ENCODE data around the gene CLSTN2. TPM values are rescaled to one million over a fixed set of nuclear protein-coding genes. Genes with fewer than 3 reads are reported as not detected.

The CLSTN2 gene
- total RNA-seq, 1 donor from 2014 or later, result 65.0 TPM

DNA sequence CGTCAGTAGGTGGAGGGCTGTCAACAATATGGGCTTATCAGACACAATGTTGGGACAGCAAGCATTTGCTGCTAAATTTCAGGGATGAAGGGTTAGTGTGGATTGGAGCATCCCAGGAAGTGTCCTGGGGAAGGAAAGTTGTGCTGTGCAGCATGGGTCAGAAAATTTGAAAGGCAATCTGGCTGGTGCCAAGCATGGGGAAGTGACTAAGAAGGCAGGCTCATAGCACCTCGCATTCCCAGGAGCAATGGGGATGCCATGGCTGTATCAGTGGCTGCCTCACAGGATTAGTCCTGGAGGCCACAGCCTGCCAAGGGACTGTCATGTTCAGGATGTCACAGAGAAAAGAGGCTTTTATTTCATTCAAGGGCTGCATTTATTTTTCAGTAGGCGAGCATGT lies 420.5 kb downstream of the CLSTN2 start:
- H3K4me1 Mint-ChIP-seq (ENCODE audit: low read depth), result no peaks in the 10 kb centered on the region
- H3K9me3 Mint-ChIP-seq (ENCODE audit: low read depth), result no peaks in the 10 kb centered on the region
- no peak overlapping the region for H3K27ac Mint-ChIP-seq (ENCODE audit: unreplicated experiment)
- H3K36me3 Mint-ChIP-seq (ENCODE audit: low read depth), result no peaks in the 10 kb centered on the region
- H3K27me3 Mint-ChIP-seq (ENCODE audit: low read depth), result no peaks in the 10 kb centered on the region
- no peak overlapping the region for H3K4me3 Mint-ChIP-seq (ENCODE audit: unreplicated experiment)
- DNase-seq (ENCODE audit: low spot score), result no peak
- TF ChIP-seq, protein P1, sequence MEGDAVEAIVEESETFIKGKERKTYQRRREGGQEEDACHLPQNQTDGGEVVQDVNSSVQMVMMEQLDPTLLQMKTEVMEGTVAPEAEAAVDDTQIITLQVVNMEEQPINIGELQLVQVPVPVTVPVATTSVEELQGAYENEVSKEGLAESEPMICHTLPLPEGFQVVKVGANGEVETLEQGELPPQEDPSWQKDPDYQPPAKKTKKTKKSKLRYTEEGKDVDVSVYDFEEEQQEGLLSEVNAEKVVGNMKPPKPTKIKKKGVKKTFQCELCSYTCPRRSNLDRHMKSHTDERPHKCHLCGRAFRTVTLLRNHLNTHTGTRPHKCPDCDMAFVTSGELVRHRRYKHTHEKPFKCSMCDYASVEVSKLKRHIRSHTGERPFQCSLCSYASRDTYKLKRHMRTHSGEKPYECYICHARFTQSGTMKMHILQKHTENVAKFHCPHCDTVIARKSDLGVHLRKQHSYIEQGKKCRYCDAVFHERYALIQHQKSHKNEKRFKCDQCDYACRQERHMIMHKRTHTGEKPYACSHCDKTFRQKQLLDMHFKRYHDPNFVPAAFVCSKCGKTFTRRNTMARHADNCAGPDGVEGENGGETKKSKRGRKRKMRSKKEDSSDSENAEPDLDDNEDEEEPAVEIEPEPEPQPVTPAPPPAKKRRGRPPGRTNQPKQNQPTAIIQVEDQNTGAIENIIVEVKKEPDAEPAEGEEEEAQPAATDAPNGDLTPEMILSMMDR (IDR thresholded peaks at IDR 0.05), result no peak

GRCh38 chr3:140358686-140359085 lies 423.7 kb downstream of the CLSTN2 start:
- no peaks in the 10 kb centered on the region for H3K4me1 Mint-ChIP-seq (ENCODE audit: low read depth)
- peaks cover 2% of the 10 kb centered on the region for H3K9me3 Mint-ChIP-seq (ENCODE audit: low read depth)
- TF ChIP-seq, protein P1 (IDR thresholded peaks at IDR 0.05), result no peak
- H3K36me3 Mint-ChIP-seq (ENCODE audit: low read depth), result peaks cover 1% of the 10 kb centered on the region
- DNase-seq (ENCODE audit: low spot score), result no peak
- no peak overlapping the region for H3K27ac Mint-ChIP-seq (ENCODE audit: unreplicated experiment)
- no peaks in the 10 kb centered on the region for H3K27me3 Mint-ChIP-seq (ENCODE audit: low read depth)
- no peak overlapping the region for H3K4me3 Mint-ChIP-seq (ENCODE audit: unreplicated experiment)

GRCh38 chr3:140359233-140359995 lies 424.4 kb downstream of the CLSTN2 start:
- no peak for DNase-seq (ENCODE audit: low spot score)
- Mint-ChIP-seq H3K27me3 (ENCODE audit: low read depth) (no peaks in the 10 kb centered on the region), H3K9me3 (ENCODE audit: low read depth) (peaks cover 2% of the 10 kb centered on the region)

GRCh38 chr3:140360332-140360731 lies 425.3 kb downstream of the CLSTN2 start:
- H3K4me3 Mint-ChIP-seq (ENCODE audit: unreplicated experiment), result no peak overlapping the region
- H3K36me3 Mint-ChIP-seq (ENCODE audit: low read depth), result peaks cover 1% of the 10 kb centered on the region
- H3K4me1 Mint-ChIP-seq (ENCODE audit: low read depth), result peaks cover 5% of the 10 kb centered on the region
- H3K9me3 Mint-ChIP-seq (ENCODE audit: low read depth), result peaks cover 2% of the 10 kb centered on the region
- TF ChIP-seq, protein P1 (IDR thresholded peaks at IDR 0.05), result peak; percentile 28
- no peaks in the 10 kb centered on the region for H3K27me3 Mint-ChIP-seq (ENCODE audit: low read depth)
- no peak for DNase-seq (ENCODE audit: low spot score)
- no peak overlapping the region for H3K27ac Mint-ChIP-seq (ENCODE audit: unreplicated experiment)

More at GRCh38 chr3:140359233-140359995, 424.4 kb downstream of the CLSTN2 start:
- no peak overlapping the region for H3K4me3 Mint-ChIP-seq (ENCODE audit: unreplicated experiment)
- TF ChIP-seq, protein P1 (IDR thresholded peaks at IDR 0.05), result no peak
- no peak overlapping the region for H3K27ac Mint-ChIP-seq (ENCODE audit: unreplicated experiment)
- H3K36me3 Mint-ChIP-seq (ENCODE audit: low read depth), result peaks cover 1% of the 10 kb centered on the region
- no peaks in the 10 kb centered on the region for H3K4me1 Mint-ChIP-seq (ENCODE audit: low read depth)

DNA sequence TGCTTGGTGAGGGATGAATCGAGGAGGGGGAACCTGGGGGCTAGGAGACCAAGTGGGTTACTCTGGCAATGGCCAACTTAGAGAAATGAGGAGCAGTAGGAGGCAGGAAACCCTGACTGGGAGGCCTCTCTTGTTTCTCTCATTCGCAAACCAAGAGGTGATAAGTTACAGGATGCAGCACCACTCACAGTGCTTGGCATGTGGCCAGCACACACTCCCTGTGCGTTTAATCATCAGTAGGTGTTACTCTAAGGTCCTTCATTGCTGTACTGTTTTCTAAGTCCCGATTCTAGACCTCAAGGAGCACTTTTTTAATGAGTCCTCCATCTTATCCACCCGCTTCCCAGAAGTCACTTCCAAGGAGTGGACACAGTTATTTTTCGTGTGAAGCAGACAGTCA lies 428.8 kb downstream of the CLSTN2 start:
- Mint-ChIP-seq H3K9me3 (ENCODE audit: low read depth) (peaks cover 2% of the 10 kb centered on the region), H3K36me3 (ENCODE audit: low read depth) (peaks cover 1% of the 10 kb centered on the region), H3K4me3 (ENCODE audit: unreplicated experiment) (no peak overlapping the region), H3K4me1 (ENCODE audit: low read depth) (peaks cover 19% of the 10 kb centered on the region), H3K27me3 (ENCODE audit: low read depth) (no peaks in the 10 kb centered on the region), H3K27ac (ENCODE audit: unreplicated experiment) (no peak overlapping the region)
- DNase-seq (ENCODE audit: low spot score), result no peak
- TF ChIP-seq, protein P1 (IDR thresholded peaks at IDR 0.05), result no peak
